HepG2 (cell line): Measurements from ENCODE around the gene STK38L. TPM values are rescaled to one million over a fixed set of nuclear protein-coding genes. Genes with fewer than 3 reads are reported as not detected.

Experiments used
- ATAC-seq: fragments of 200-7000 bp; cut with Tn5 transposase; 3 replicates; pipeline ENCODE4 v1.9.1; 2020; ENCODE audit warnings: mild to moderate bottlenecking, moderate library complexity
- BruUV-seq: library from RNA; stranded (reverse); fragments of 400-500 nt; replicated peaks from 2 replicates; lab custom pipeline; 2021; lab: Mats Ljungman, UMichigan
- CTCF ChIA-PET: fragments of 300-600 bp; formaldehyde crosslinking; extraction: SDS; loops from one replicate; lab custom pipeline; 2021; ENCODE audit warnings: low total read pairs, inconsistent platforms, low intra/inter-chr PET ratio; lab: Yijun Ruan, JAX
- POLR2A ChIA-PET: fragments of 350-600 bp; sonication (Branson Sonifier 250); formaldehyde crosslinking; loops from one replicate; lab custom pipeline; 2020; ENCODE audit warnings: antibody characterized with exemption, inconsistent platforms; lab: Yijun Ruan, JAX
- DNase-seq: peaks from one replicate; pipeline ENCODE4 v3.0.0-alpha.2; 2015; ENCODE audit warnings: low spot score
- FAIRE-seq: peaks from 3 replicates; lab custom pipeline; 2011; peaks lifted over from hg19 to GRCh38; lab: Jason Lieb, UNC
- H2AFZ ChIP-seq: one replicate; pipeline ENCODE4 v1.6.1; 2011; ENCODE audit warnings: low read length, inconsistent platforms
- H3K27ac ChIP-seq: fragments of 300-600 bp; 3 replicates; pipeline ENCODE4 v1.8.0; 2011; ENCODE audit warnings: mixed run types, mild to moderate bottlenecking, mixed read lengths, low read length, inconsistent platforms; ENCODE audit not compliant: insufficient read depth; ENCODE audit errors: extremely low read length
- H3K27me3 ChIP-seq, 2 experiments: fragments of 200-600 bp in 1 of 2; 2 replicates in 1 of 2; 3 replicates in 1 of 2; pipeline versions ENCODE4 v1.6.0 to v1.8.0; 2011; ENCODE audit warnings: low read length in 2 of 2, mild to moderate bottlenecking in 2 of 2, moderate library complexity in 2 of 2, inconsistent platforms in 1 of 2; ENCODE audit not compliant: insufficient read depth in 2 of 2, control insufficient read depth in 1 of 2
- H3K36me3 ChIP-seq, 2 experiments: fragments of 200-600 bp in 1 of 2; replicated peaks in 1 of 2; 2 replicates in 1 of 2; 3 replicates in 1 of 2; pipeline versions ENCODE4 v1.5.1 to v1.8.0; 2011; ENCODE audit warnings: low read length in 2 of 2, inconsistent platforms in 1 of 2; ENCODE audit not compliant: insufficient read depth in 2 of 2, control insufficient read depth in 1 of 2
- H3K4me1 ChIP-seq: 2 replicates; pipeline ENCODE4 v1.5.1; 2012; ENCODE audit warnings: low read length, inconsistent platforms; ENCODE audit not compliant: insufficient read depth
- H3K4me2 ChIP-seq: 2 replicates; pipeline ENCODE4 v1.6.0; 2011; ENCODE audit warnings: low read depth, low read length, inconsistent platforms
- H3K4me3 ChIP-seq, 3 experiments: fragments of 200-600 bp in 1 of 3; sonication (generic), shearing (Covaris generic) in 1 of 3; replicated peaks in 1 of 3; 2 replicates each; pipeline ENCODE4 v1.5.1; 2011 to 2016; ENCODE audit warnings: low read length in 3 of 3, inconsistent platforms in 2 of 3, low read depth in 2 of 3, mild to moderate bottlenecking in 2 of 3, control low read depth in 1 of 3, mixed read lengths in 1 of 3; ENCODE audit not compliant: insufficient read depth in 1 of 3
- H3K79me2 ChIP-seq: one replicate; pipeline ENCODE4 v1.6.1; 2011; ENCODE audit warnings: low read length, inconsistent platforms; ENCODE audit not compliant: insufficient read depth
- H3K9ac ChIP-seq: 2 replicates; pipeline ENCODE4 v1.6.0; 2011; ENCODE audit warnings: mild to moderate bottlenecking, low read depth, low read length, inconsistent platforms; ENCODE audit not compliant: insufficient read depth
- H3K9me3 ChIP-seq: 2 replicates; pipeline ENCODE4 v1.5.1; 2012; ENCODE audit warnings: mild to moderate bottlenecking, low read length
- H4K20me1 ChIP-seq: 2 replicates; pipeline ENCODE4 v1.6.0; 2011; ENCODE audit warnings: inconsistent platforms, mild to moderate bottlenecking, low read length, moderate library complexity; ENCODE audit not compliant: insufficient read depth
- ELF3 ChIP-seq: IDR thresholded peaks from 2 replicates; pipeline ENCODE4 v1.6.1; 2016; ENCODE audit warnings: missing genetic modification reagents, missing compliant biosample characterization
- ISL2 ChIP-seq: sonication (generic); formaldehyde crosslinking; IDR thresholded peaks from 2 replicates; pipeline ENCODE4 v1.5.0; 2020; ENCODE audit warnings: missing genetic modification reagents
- RFXANK ChIP-seq: IDR thresholded peaks from 2 replicates; pipeline ENCODE4 v1.6.1; 2016
- WGBS: methylation state at CpG from one replicate; pipeline ENCODE4 v1.1.6; 2017; ENCODE audit warnings: low lambda C conversion rate; 5-methylcytosine and 5-hydroxymethylcytosine counted together
- in situ Hi-C: cut with HindIII; loops from 2 replicates; pipeline ENCODE4 v1.10.0; 2017; ENCODE audit warnings: low pct_unique_long_range_greater_than_20kb; ENCODE audit not compliant: extremely low pct_ligation_motif_present
- intact Hi-C: fragments of 100-400 bp; cut with micrococcal nuclease; formaldehyde crosslinking; loops from one replicate; pipeline ENCODE4 v1.10.0; 2022; ENCODE audit not compliant: unreplicated experiment
- polyA plus RNA-seq, 8 experiments: library from polyadenylated mRNA; depleted of rRNA in 3 of 8; stranded (reverse) in 7 of 8; unstranded in 1 of 8; fragments of >200 nt; fragmentation: Illumina TruSeq in 4 of 8; extraction: Trizol in 4 of 8; gene quantifications; 2 replicates each; pipeline versions ENCODE4 v1.2.1 to v1.2.3, GENCODE V29; 2011 to 2016; ENCODE audit warnings: low read depth in 4 of 8, missing spikeins in 1 of 8, mixed read lengths in 1 of 8; ENCODE audit not compliant: insufficient read depth in 1 of 8
- total RNA-seq, 5 experiments: library from RNA; depleted of rRNA; stranded (reverse); fragments of >200 nt; fragmentation: Illumina TruSeq; extraction: Trizol; gene quantifications; 2 replicates each; pipeline ENCODE4 v1.2.3, GENCODE V29; 2016; ENCODE audit warnings: low read depth in 1 of 5
- TF ChIP-seq, protein P1 (sequence below): sonication (generic); formaldehyde crosslinking; IDR thresholded peaks from 2 replicates; pipeline ENCODE4 v1.5.0; 2020; ENCODE audit warnings: missing genetic modification reagents
- TF ChIP-seq, protein P2 (sequence below): sonication (generic); formaldehyde crosslinking; IDR thresholded peaks from 2 replicates; pipeline ENCODE4 v1.4.0; 2020; ENCODE audit warnings: missing genetic modification reagents
- TF ChIP-seq, protein P3 (sequence below): sonication (generic); formaldehyde crosslinking; IDR thresholded peaks from 2 replicates; pipeline ENCODE4 v1.4.0; 2020; ENCODE audit warnings: missing genetic modification reagents

The STK38L gene
- total and polyA plus RNA-seq, 2 of the 13 experiments (the other 11 are each of a cell fraction or from before 2014, with no cell fraction given) = 6.1 to 26.4 TPM

DNA sequence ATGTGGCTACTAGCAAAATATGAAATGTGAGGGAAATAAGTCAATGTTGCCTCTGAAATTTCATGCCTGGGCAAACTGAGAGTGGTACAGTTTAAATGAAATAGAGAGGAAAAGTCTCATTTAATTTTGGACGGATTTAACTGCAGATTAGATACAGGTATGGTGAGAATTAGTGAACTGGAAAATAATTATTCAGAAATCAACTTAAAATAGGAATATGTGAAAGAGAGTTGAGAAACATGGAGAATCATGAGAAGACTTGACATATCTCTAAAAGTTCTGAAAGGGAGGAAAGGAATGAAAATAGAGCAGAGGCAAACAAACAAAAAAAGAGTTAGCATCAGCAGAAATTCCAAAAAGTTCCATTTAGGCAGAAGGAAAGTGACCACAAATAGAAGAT is 55.0 kb downstream of the STK38L start:
- no TSS peak for BruUV-seq
- no peaks in the 10 kb centered on the region for H3K9me3 ChIP-seq
- FAIRE-seq = no peak
- H3K27me3 ChIP-seq = no peaks in the 10 kb centered on the region
- WGBS = 98% methylated on average over 1 of the region's 1 CpG
- TF ChIP-seq ISL2 (no peak), ELF3 (CRISPR knock-in tag) (no peak), RFXANK (CRISPR knock-in tag) (no peak)
- TF ChIP-seq, protein P1, sequence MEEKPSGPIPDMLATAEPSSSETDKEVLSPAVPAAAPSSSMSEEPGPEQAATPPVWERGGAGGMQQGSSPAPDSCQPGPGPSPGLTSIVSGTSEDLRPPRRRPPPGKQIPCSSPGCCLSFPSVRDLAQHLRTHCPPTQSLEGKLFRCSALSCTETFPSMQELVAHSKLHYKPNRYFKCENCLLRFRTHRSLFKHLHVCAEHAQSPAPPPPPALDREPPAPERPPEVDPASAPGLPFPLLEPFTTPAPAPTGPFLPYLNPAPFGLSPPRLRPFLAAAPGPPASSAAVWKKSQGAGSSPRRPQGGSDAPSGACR (CRISPR knock-in tag) = no peak
- TF ChIP-seq, protein P2, sequence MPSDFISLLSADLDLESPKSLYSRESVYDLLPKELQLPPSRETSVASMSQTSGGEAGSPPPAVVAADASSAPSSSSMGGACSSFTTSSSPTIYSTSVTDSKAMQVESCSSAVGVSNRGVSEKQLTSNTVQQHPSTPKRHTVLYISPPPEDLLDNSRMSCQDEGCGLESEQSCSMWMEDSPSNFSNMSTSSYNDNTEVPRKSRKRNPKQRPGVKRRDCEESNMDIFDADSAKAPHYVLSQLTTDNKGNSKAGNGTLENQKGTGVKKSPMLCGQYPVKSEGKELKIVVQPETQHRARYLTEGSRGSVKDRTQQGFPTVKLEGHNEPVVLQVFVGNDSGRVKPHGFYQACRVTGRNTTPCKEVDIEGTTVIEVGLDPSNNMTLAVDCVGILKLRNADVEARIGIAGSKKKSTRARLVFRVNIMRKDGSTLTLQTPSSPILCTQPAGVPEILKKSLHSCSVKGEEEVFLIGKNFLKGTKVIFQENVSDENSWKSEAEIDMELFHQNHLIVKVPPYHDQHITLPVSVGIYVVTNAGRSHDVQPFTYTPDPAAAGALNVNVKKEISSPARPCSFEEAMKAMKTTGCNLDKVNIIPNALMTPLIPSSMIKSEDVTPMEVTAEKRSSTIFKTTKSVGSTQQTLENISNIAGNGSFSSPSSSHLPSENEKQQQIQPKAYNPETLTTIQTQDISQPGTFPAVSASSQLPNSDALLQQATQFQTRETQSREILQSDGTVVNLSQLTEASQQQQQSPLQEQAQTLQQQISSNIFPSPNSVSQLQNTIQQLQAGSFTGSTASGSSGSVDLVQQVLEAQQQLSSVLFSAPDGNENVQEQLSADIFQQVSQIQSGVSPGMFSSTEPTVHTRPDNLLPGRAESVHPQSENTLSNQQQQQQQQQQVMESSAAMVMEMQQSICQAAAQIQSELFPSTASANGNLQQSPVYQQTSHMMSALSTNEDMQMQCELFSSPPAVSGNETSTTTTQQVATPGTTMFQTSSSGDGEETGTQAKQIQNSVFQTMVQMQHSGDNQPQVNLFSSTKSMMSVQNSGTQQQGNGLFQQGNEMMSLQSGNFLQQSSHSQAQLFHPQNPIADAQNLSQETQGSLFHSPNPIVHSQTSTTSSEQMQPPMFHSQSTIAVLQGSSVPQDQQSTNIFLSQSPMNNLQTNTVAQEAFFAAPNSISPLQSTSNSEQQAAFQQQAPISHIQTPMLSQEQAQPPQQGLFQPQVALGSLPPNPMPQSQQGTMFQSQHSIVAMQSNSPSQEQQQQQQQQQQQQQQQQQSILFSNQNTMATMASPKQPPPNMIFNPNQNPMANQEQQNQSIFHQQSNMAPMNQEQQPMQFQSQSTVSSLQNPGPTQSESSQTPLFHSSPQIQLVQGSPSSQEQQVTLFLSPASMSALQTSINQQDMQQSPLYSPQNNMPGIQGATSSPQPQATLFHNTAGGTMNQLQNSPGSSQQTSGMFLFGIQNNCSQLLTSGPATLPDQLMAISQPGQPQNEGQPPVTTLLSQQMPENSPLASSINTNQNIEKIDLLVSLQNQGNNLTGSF (CRISPR knock-in tag) = no peak
- TF ChIP-seq, protein P3, sequence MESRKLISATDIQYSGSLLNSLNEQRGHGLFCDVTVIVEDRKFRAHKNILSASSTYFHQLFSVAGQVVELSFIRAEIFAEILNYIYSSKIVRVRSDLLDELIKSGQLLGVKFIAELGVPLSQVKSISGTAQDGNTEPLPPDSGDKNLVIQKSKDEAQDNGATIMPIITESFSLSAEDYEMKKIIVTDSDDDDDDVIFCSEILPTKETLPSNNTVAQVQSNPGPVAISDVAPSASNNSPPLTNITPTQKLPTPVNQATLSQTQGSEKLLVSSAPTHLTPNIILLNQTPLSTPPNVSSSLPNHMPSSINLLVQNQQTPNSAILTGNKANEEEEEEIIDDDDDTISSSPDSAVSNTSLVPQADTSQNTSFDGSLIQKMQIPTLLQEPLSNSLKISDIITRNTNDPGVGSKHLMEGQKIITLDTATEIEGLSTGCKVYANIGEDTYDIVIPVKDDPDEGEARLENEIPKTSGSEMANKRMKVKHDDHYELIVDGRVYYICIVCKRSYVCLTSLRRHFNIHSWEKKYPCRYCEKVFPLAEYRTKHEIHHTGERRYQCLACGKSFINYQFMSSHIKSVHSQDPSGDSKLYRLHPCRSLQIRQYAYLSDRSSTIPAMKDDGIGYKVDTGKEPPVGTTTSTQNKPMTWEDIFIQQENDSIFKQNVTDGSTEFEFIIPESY (CRISPR knock-in tag) = no peak
- POLR2A ChIA-PET = no interaction called here
- no peak overlapping the region for H3K4me2 ChIP-seq
- no peak overlapping the region for H3K4me3 ChIP-seq
- no peak for ATAC-seq
- H3K4me1 ChIP-seq = peaks cover 10% of the 10 kb centered on the region
- intact Hi-C loops (no loop called here), in situ Hi-C loops (no loop called here)
- no peaks in the 10 kb centered on the region; the same call in 1 of the 2 replicates for H4K20me1 ChIP-seq
- no peak overlapping the region for H3K9ac ChIP-seq
- H2AFZ ChIP-seq = no peak overlapping the region
- no peaks in the 10 kb centered on the region for H3K79me2 ChIP-seq
- peaks cover 0 to 1% of the 10 kb centered on the region in 2 experiments; a peak in 1 of 5 replicates for H3K36me3 ChIP-seq
- DNase-seq = no peak
- CTCF ChIA-PET = no interaction called here
- H3K27ac ChIP-seq = no peak overlapping the region
